HepG2 (cell line): ENCODE measurements around the gene S100A6. TPM values are rescaled to one million over a fixed set of nuclear protein-coding genes. Genes with fewer than 3 reads are reported as not detected.

ENCODE experiments used
- BRCA1 ChIP-seq: sonication (generic); formaldehyde crosslinking; IDR thresholded peaks from 2 replicates; pipeline ENCODE4 v1.4.0; 2020; ENCODE audit warnings: missing genetic modification reagents
- CBX5 ChIP-seq: sonication (generic); formaldehyde crosslinking; IDR thresholded peaks from 2 replicates; pipeline ENCODE4 v1.4.0; 2020; ENCODE audit warnings: missing genetic modification reagents, borderline replicate concordance
- CREB3 ChIP-seq: sonication (generic); formaldehyde crosslinking; IDR thresholded peaks from 2 replicates; pipeline ENCODE4 v1.5.0; 2020; ENCODE audit warnings: missing genetic modification reagents
- ELF3 ChIP-seq: IDR thresholded peaks from 2 replicates; pipeline ENCODE4 v1.6.1; 2016; ENCODE audit warnings: missing genetic modification reagents, missing compliant biosample characterization
- FOXK2 ChIP-seq: fragments of 450-650 bp; IDR thresholded peaks from 2 replicates; pipeline ENCODE4 v1.6.1; 2016
- FOXP1 ChIP-seq, 2 experiments: fragments of 450-650 bp in 1 of 2; IDR thresholded peaks; 2 replicates each; pipeline ENCODE4 v1.6.1; 2017 to 2018; ENCODE audit warnings: antibody characterized with exemption in 1 of 2
- GFI1 ChIP-seq: sonication (generic); formaldehyde crosslinking; IDR thresholded peaks from 2 replicates; pipeline ENCODE4 v1.5.0; 2020; ENCODE audit warnings: missing genetic modification reagents, mild to moderate bottlenecking, borderline replicate concordance
- IKZF5 ChIP-seq: IDR thresholded peaks from 2 replicates; pipeline ENCODE4 v1.6.1; 2018; ENCODE audit warnings: missing genetic modification reagents, mild to moderate bottlenecking, missing compliant biosample characterization
- KAT2B ChIP-seq: fragments of 150-350 bp; IDR thresholded peaks from 2 replicates; pipeline ENCODE4 v1.6.1; 2014; ENCODE audit warnings: low read depth, low read length, borderline replicate concordance
- NFIB ChIP-seq: sonication (generic); formaldehyde crosslinking; IDR thresholded peaks from 2 replicates; pipeline ENCODE4 v1.9.0; 2021; ENCODE audit warnings: missing genetic modification reagents, mild to moderate bottlenecking, borderline replicate concordance
- ONECUT2 ChIP-seq: sonication (generic); formaldehyde crosslinking; IDR thresholded peaks from 2 replicates; pipeline ENCODE4 v1.4.0; 2020; ENCODE audit warnings: missing genetic modification reagents
- POLR2AphosphoS2 ChIP-seq: IDR thresholded peaks from 2 replicates; pipeline ENCODE4 v1.6.1; 2011; ENCODE audit warnings: low read depth, low read length, improper control_type of control experiment
- STAG1 ChIP-seq: sonication (generic); formaldehyde crosslinking; IDR thresholded peaks from 2 replicates; pipeline ENCODE4 v1.4.0; 2020; ENCODE audit warnings: missing genetic modification reagents
- ZEB1 ChIP-seq: IDR thresholded peaks from 2 replicates; pipeline ENCODE4 v1.6.1; 2012; ENCODE audit warnings: mild to moderate bottlenecking, low read depth, inconsistent platforms; ENCODE audit not compliant: insufficient replicate concordance
- ZNF407 ChIP-seq: sonication (generic); formaldehyde crosslinking; IDR thresholded peaks from one replicate; pipeline ENCODE4 v1.5.1; 2020; ENCODE audit warnings: mild to moderate bottlenecking, missing genetic modification reagents; ENCODE audit errors: not compliant biosample characterization
- ZNF547 ChIP-seq: sonication (generic); formaldehyde crosslinking; IDR thresholded peaks from 2 replicates; pipeline ENCODE4 v1.5.1; 2020; ENCODE audit warnings: mild to moderate bottlenecking, missing genetic modification reagents
- ZSCAN30 ChIP-seq: sonication (generic); formaldehyde crosslinking; IDR thresholded peaks from 2 replicates; pipeline ENCODE4 v1.5.0; 2020; ENCODE audit warnings: mild to moderate bottlenecking, missing genetic modification reagents
- polyA plus RNA-seq, 8 experiments: library from polyadenylated mRNA; depleted of rRNA in 3 of 8; stranded (reverse) in 7 of 8; unstranded in 1 of 8; fragments of >200 nt; fragmentation: Illumina TruSeq in 4 of 8; extraction: Trizol in 4 of 8; gene quantifications; 2 replicates each; pipeline versions ENCODE4 v1.2.1 to v1.2.3, GENCODE V29; 2011 to 2016; ENCODE audit warnings: low read depth in 4 of 8, missing spikeins in 1 of 8, mixed read lengths in 1 of 8; ENCODE audit not compliant: insufficient read depth in 1 of 8
- total RNA-seq, 5 experiments: library from RNA; depleted of rRNA; stranded (reverse); fragments of >200 nt; fragmentation: Illumina TruSeq; extraction: Trizol; gene quantifications; 2 replicates each; pipeline ENCODE4 v1.2.3, GENCODE V29; 2016; ENCODE audit warnings: low read depth in 1 of 5
- TF ChIP-seq, protein P1 (sequence below): sonication (generic); formaldehyde crosslinking; IDR thresholded peaks from 2 replicates; pipeline ENCODE4 v1.8.1; 2023; ENCODE audit warnings: mild to moderate bottlenecking, missing genetic modification reagents

The S100A6 gene
- total and polyA plus RNA-seq, 2 of the 13 experiments (the other 11 are each of a cell fraction or from before 2014, with no cell fraction given): 72.9 to 85.0 TPM

GRCh38 chr1:153568367-153569099 lies 32.7 kb upstream of the S100A6 start (continued):
- TF ChIP-seq ZNF407 (CRISPR knock-in tag) (no peak), ZSCAN30 (CRISPR knock-in tag) (no peak), FOXP1 (IDR thresholded peaks at IDR 0.05) (no peak), FOXP1 (CRISPR knock-in tag; IDR thresholded peaks at IDR 0.05) (no peak), CREB3 (CRISPR knock-in tag) (no peak), STAG1 (CRISPR knock-in tag) (peak; percentile 96), IKZF5 (CRISPR knock-in tag) (no peak), BRCA1 (no peak), ZNF547 (CRISPR knock-in tag) (no peak), FOXK2 (no peak), CBX5 (CRISPR knock-in tag) (no peak), ZEB1 (no peak), NFIB (no peak), ELF3 (CRISPR knock-in tag) (0 out of 2 replicates have a peak, but pooled peaks have one; percentile 31), GFI1 (CRISPR knock-in tag) (no peak), POLR2AphosphoS2 (no peak), ONECUT2 (CRISPR knock-in tag) (no peak), KAT2B (no peak)
- TF ChIP-seq, protein P1, sequence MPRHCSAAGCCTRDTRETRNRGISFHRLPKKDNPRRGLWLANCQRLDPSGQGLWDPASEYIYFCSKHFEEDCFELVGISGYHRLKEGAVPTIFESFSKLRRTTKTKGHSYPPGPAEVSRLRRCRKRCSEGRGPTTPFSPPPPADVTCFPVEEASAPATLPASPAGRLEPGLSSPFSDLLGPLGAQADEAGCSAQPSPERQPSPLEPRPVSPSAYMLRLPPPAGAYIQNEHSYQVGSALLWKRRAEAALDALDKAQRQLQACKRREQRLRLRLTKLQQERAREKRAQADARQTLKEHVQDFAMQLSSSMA (CRISPR knock-in tag): no peak
